Fibroblast of mammary gland (primary cell): ENCODE data around the gene FOSL2.

Source experiments
- DNase-seq: peaks from one replicate; pipeline ENCODE4 v3.0.0-alpha.2; 2010; ENCODE audit warnings: low read depth
- H3K4me3 ChIP-seq: 2 replicates; pipeline ENCODE4 v1.5.1; 2011; ENCODE audit warnings: low read depth, mild to moderate bottlenecking, low read length, moderate library complexity; ENCODE audit not compliant: control insufficient read depth
- TF ChIP-seq, protein P1 (sequence below): conservative IDR thresholded peaks from 2 replicates; pipeline ENCODE4 v1.5.1; 2011; ENCODE audit warnings: low read depth, low read length, inconsistent platforms; ENCODE audit not compliant: control insufficient read depth, insufficient read depth

Gene FOSL2

GRCh38 chr2:28462122-28462521, 69.5 kb downstream of the FOSL2 start:
- H3K4me3 ChIP-seq = no peak overlapping the region
- no peak for DNase-seq
- TF ChIP-seq, protein P1, sequence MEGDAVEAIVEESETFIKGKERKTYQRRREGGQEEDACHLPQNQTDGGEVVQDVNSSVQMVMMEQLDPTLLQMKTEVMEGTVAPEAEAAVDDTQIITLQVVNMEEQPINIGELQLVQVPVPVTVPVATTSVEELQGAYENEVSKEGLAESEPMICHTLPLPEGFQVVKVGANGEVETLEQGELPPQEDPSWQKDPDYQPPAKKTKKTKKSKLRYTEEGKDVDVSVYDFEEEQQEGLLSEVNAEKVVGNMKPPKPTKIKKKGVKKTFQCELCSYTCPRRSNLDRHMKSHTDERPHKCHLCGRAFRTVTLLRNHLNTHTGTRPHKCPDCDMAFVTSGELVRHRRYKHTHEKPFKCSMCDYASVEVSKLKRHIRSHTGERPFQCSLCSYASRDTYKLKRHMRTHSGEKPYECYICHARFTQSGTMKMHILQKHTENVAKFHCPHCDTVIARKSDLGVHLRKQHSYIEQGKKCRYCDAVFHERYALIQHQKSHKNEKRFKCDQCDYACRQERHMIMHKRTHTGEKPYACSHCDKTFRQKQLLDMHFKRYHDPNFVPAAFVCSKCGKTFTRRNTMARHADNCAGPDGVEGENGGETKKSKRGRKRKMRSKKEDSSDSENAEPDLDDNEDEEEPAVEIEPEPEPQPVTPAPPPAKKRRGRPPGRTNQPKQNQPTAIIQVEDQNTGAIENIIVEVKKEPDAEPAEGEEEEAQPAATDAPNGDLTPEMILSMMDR = no peak

GRCh38 chr2:28463211-28463816, 70.7 kb downstream of the FOSL2 start:
- TF ChIP-seq, protein P1 = no peak
- no peak for DNase-seq
- no peak overlapping the region for H3K4me3 ChIP-seq

DNA sequence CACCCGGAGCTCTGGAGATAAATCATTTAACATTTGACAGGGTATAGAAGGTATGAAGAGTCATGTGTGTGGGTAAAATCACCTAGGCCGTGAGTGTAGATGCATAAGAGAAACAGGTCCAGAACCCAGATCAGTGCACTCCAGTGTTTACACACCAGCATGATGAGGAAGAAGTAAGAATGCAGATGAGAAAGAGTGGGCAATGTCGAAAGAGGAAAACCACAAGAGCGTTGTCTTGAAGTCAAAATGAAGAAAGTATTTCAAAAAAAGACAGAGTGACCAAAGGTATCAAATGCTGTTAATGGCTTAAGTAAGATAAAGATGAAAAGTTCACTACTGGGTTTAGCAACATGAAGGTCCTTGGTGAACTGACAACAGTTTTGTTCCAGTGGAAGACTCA, 71.2 kb downstream of the FOSL2 start:
- no peak overlapping the region for H3K4me3 ChIP-seq
- TF ChIP-seq, protein P1 = no peak
- peak; percentile 29 for DNase-seq

GRCh38 chr2:28465148-28465885, 72.7 kb downstream of the FOSL2 start:
- TF ChIP-seq, protein P1 = no peak
- no peak overlapping the region for H3K4me3 ChIP-seq
- DNase-seq = no peak
